Colon (tissue), 2 donors: ENCODE measurements around the gene ATP7B.

ENCODE experiments used
- FAIRE-seq: peaks from 2 replicates; lab custom pipeline; 2012; peaks lifted over from hg19 to GRCh38; lab: Jason Lieb, UNC
- donor health status: control.
- donor health status: control.

The ATP7B gene

GRCh38 chr13:51883226-51883600 is 128.0 kb downstream of the ATP7B start:
- no peak for FAIRE-seq
